Vagina (tissue), 2 donors: ENCODE data around the gene DOCK4.

Experiments used
- POLR2A ChIP-seq, 2 donors: fragments of 450-650 bp; IDR thresholded peaks; one replicate each; pipeline ENCODE4 v1.6.1; 2017; ENCODE audit warnings: antibody characterized with exemption in 2 of 2, mild to moderate bottlenecking in 2 of 2, moderate library complexity in 2 of 2
- TF ChIP-seq, protein P1 (sequence below), 3 experiments: fragments of 450-650 bp in 2 of 3; fragments of 200-600 bp in 1 of 3; sonication (generic) in 1 of 3; IDR thresholded peaks; one replicate each; pipeline ENCODE4 v1.5.1; 2017 to 2019; ENCODE audit warnings: antibody characterized with exemption in 3 of 3, mild to moderate bottlenecking in 2 of 3, moderate library complexity in 2 of 3

DNA sequence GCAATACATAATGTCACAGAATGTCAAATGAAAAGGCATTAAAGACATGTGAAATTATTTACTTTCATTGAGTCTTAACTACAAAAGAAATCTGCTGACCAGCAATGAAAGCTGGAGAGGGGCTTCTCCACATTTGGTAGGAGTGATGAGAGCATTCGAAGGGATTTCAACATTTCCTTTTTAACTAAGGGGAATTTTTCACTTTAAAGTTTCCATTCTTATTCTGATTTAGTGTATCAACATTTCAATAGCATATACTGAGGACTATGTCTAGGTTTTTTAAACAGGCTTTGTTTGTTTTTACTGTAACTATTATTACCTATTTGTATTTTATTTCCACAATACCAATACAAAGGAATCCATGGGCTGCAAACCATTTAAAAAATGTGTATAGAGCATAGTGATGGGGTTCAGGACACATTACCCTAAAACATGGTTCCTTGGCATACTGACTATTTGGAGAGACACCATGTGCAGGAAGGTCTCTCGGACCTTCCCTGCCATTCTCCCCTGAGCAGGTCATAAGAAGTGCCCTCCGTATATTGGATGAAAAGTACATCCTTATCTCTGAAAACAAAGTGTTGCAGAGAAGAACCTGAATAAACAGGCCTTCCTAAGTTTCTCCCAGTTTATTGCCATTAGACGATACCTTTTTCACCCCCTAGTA is 278.7 kb downstream of the DOCK4 start:
- no peak for TF ChIP-seq POLR2A (IDR thresholded peaks at IDR 0.05)
- TF ChIP-seq, protein P1, sequence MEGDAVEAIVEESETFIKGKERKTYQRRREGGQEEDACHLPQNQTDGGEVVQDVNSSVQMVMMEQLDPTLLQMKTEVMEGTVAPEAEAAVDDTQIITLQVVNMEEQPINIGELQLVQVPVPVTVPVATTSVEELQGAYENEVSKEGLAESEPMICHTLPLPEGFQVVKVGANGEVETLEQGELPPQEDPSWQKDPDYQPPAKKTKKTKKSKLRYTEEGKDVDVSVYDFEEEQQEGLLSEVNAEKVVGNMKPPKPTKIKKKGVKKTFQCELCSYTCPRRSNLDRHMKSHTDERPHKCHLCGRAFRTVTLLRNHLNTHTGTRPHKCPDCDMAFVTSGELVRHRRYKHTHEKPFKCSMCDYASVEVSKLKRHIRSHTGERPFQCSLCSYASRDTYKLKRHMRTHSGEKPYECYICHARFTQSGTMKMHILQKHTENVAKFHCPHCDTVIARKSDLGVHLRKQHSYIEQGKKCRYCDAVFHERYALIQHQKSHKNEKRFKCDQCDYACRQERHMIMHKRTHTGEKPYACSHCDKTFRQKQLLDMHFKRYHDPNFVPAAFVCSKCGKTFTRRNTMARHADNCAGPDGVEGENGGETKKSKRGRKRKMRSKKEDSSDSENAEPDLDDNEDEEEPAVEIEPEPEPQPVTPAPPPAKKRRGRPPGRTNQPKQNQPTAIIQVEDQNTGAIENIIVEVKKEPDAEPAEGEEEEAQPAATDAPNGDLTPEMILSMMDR (IDR thresholded peaks at IDR 0.05): no peak
